ENCODE data around the gene EYA2.

EYA2 gene

DNA sequence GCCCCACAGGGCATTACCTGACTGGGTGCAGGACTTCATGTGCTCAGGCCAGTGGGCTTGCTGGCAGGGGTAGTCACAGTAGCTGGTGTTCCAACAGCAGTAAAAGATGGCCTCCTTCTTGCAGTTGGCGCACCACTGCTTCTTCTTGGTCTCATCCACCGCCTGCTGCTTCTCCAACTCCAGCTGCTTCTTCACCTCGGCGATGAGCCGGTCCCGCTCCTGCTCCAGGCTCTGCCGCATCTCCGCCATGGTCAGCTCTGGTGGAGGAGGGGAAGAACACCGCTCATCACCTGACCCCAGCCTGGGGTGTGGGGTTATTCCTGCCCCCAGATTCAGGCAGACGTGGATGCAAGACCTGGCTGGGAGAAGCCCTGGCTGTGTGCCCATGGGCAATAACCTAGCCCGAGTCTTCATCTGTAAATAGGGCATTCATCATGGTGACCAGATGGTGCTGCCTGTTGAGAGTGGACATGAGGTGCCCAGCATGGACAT lies 329.7 kb downstream of the EYA2 start:
- no peak overlapping the region for H3K4me3 ChIP-seq (ENCODE audit: low read depth, low read length)
- DNase-seq (ENCODE audit: low read depth), result no peak
- no peak for TF ChIP-seq POLR2A (IDR thresholded peaks at IDR 0.05; ENCODE audit: extremely low read depth, insufficient read length)
- TF ChIP-seq, protein P1, sequence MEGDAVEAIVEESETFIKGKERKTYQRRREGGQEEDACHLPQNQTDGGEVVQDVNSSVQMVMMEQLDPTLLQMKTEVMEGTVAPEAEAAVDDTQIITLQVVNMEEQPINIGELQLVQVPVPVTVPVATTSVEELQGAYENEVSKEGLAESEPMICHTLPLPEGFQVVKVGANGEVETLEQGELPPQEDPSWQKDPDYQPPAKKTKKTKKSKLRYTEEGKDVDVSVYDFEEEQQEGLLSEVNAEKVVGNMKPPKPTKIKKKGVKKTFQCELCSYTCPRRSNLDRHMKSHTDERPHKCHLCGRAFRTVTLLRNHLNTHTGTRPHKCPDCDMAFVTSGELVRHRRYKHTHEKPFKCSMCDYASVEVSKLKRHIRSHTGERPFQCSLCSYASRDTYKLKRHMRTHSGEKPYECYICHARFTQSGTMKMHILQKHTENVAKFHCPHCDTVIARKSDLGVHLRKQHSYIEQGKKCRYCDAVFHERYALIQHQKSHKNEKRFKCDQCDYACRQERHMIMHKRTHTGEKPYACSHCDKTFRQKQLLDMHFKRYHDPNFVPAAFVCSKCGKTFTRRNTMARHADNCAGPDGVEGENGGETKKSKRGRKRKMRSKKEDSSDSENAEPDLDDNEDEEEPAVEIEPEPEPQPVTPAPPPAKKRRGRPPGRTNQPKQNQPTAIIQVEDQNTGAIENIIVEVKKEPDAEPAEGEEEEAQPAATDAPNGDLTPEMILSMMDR (IDR thresholded peaks at IDR 0.05; ENCODE audit: low read depth, low read length), result no peak
- no peak for TF ChIP-seq MYC (IDR thresholded peaks at IDR 0.05; ENCODE audit: low read depth, low read length)
- TF ChIP-seq, protein P2, sequence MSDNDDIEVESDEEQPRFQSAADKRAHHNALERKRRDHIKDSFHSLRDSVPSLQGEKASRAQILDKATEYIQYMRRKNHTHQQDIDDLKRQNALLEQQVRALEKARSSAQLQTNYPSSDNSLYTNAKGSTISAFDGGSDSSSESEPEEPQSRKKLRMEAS (IDR thresholded peaks at IDR 0.05; ENCODE audit: low read depth, low read length), result no peak

DNA sequence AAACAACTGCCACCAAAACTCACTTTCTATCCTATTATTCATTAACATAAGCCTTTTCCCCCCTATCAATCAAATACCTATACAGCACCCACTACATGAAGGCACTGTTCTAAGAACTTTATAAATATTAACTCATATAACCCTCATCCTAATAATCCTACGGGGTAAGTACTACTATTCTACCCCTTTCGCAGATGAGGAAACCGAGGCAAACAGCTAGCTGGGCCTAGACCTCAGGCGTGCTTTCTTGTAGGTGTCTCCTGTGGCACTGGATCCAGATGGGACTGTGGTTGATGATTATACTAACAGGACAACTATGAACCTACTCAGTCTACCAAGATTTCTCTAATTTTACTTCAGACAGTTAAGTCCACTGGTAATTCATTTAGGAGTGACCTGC lies 330.2 kb downstream of the EYA2 start:
- TF ChIP-seq POLR2A (IDR thresholded peaks at IDR 0.05; ENCODE audit: extremely low read depth, insufficient read length) (no peak), MYC (IDR thresholded peaks at IDR 0.05; ENCODE audit: low read depth, low read length) (no peak)
- TF ChIP-seq, protein P1 (IDR thresholded peaks at IDR 0.05; ENCODE audit: low read depth, low read length), result no peak
- TF ChIP-seq, protein P2 (IDR thresholded peaks at IDR 0.05; ENCODE audit: low read depth, low read length), result no peak
- DNase-seq (ENCODE audit: low read depth), result no peak
- no peak overlapping the region for H3K4me3 ChIP-seq (ENCODE audit: low read depth, low read length)

DNA sequence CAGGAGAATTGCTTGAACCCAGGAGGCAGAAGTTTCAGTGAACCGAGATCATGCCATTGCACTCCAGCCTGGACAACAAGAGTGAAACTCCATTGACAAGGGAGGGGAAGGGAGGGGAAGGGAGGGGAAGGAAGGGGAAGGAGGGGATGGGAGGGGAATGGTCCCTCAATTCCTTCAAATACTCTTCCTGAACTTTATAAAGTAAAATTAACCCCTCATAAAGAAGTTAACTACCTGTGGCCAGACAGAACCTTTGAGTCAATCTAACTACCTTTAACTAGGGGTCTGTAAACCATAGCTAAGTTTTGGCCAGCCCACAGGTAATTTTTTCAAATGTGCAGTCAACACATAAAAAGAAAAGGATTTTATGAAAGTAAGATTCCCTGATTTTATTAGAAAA lies 330.8 kb downstream of the EYA2 start:
- TF ChIP-seq MYC (IDR thresholded peaks at IDR 0.05; ENCODE audit: low read depth, low read length), result no peak
- TF ChIP-seq, protein P1 (IDR thresholded peaks at IDR 0.05; ENCODE audit: low read depth, low read length), result no peak
- TF ChIP-seq, protein P2 (IDR thresholded peaks at IDR 0.05; ENCODE audit: low read depth, low read length), result no peak
- TF ChIP-seq POLR2A (IDR thresholded peaks at IDR 0.05; ENCODE audit: extremely low read depth, insufficient read length), result no peak
- no peak for DNase-seq (ENCODE audit: low read depth)
- no peak overlapping the region for H3K4me3 ChIP-seq (ENCODE audit: low read depth, low read length)

DNA sequence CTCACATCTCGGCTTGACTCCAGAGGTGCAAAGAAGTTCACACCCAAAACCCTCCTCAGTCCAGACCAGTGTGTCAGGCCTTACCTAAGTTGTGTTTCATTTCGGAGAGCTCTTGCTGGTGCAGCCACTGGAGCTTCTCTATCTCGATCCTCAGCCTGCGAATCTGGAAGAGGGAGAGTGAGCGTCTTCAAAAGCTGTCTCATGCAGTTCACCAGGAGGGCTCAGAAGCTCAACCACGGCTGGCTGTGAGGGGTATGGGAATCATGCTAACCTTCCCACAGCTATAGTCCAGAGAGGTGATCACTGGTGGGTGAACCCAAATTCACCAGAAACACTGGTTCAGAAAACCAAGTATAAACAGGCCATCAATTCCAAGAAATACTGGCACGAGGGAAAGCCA lies 332.5 kb downstream of the EYA2 start:
- no peak overlapping the region for H3K4me3 ChIP-seq (ENCODE audit: low read depth, low read length)
- no peak for TF ChIP-seq MYC (IDR thresholded peaks at IDR 0.05; ENCODE audit: low read depth, low read length)
- TF ChIP-seq, protein P2 (IDR thresholded peaks at IDR 0.05; ENCODE audit: low read depth, low read length), result no peak
- no peak for TF ChIP-seq POLR2A (IDR thresholded peaks at IDR 0.05; ENCODE audit: extremely low read depth, insufficient read length)
- TF ChIP-seq, protein P1 (IDR thresholded peaks at IDR 0.05; ENCODE audit: low read depth, low read length), result no peak
- DNase-seq (ENCODE audit: low read depth), result no peak

DNA sequence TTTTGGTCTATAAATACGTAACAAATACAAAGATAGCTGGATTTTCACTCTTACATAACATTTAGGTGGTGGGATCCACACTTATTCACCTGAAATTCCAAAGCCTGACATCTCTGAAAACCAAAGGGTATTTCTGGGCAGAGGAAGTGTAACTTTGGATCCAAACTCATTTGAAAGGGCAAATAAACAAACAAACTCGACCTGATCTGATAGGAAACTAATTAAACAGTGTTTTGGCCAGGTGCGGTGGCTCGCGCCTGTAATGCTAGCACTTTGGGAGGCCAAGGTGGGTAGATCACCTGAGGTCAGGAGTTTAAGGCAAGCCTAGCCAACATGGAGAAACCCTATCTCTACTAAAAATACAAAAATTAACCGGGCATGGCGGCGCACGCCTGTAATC lies 332.9 kb downstream of the EYA2 start:
- H3K4me3 ChIP-seq (ENCODE audit: low read depth, low read length), result no peak overlapping the region
- TF ChIP-seq MYC (IDR thresholded peaks at IDR 0.05; ENCODE audit: low read depth, low read length), result no peak
- TF ChIP-seq, protein P2 (IDR thresholded peaks at IDR 0.05; ENCODE audit: low read depth, low read length), result no peak
- TF ChIP-seq, protein P1 (IDR thresholded peaks at IDR 0.05; ENCODE audit: low read depth, low read length), result no peak
- TF ChIP-seq POLR2A (IDR thresholded peaks at IDR 0.05; ENCODE audit: extremely low read depth, insufficient read length), result no peak
- no peak for DNase-seq (ENCODE audit: low read depth)

Data from NB4 (cell line).